ENCODE measurements around the gene CARS1.

- TF ChIP-seq, protein P1, sequence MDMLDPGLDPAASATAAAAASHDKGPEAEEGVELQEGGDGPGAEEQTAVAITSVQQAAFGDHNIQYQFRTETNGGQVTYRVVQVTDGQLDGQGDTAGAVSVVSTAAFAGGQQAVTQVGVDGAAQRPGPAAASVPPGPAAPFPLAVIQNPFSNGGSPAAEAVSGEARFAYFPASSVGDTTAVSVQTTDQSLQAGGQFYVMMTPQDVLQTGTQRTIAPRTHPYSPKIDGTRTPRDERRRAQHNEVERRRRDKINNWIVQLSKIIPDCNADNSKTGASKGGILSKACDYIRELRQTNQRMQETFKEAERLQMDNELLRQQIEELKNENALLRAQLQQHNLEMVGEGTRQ (IDR thresholded peaks at IDR 0.05; ENCODE audit: borderline replicate concordance, low read depth, low read length) = no peak
- TF ChIP-seq RCOR1 (IDR thresholded peaks at IDR 0.05; ENCODE audit: low read length) (no peak), SIN3A (IDR thresholded peaks at IDR 0.05; ENCODE audit: borderline replicate concordance, low read depth, low read length) (no peak), POLR2AphosphoS5 (IDR thresholded peaks at IDR 0.05; ENCODE audit: low read depth, low read length) (no peak), GATA2 (CRISPR knock-in tag; IDR thresholded peaks at IDR 0.05) (no peak), MAX (IDR thresholded peaks at IDR 0.05; ENCODE audit: low read depth) (no peak), TCF12 (IDR thresholded peaks at IDR 0.05) (no peak), PBX3 (IDR thresholded peaks at IDR 0.05) (no peak), ZBTB33 (IDR thresholded peaks at IDR 0.05; ENCODE audit: borderline replicate concordance, low read depth) (no peak), EP300 (IDR thresholded peaks at IDR 0.05; ENCODE audit: borderline replicate concordance in 1 of 2, low read depth in 1 of 2, low read length in 1 of 2) (no peak), TEAD4 (IDR thresholded peaks at IDR 0.05; ENCODE audit: borderline replicate concordance, insufficient read depth) (no peak), JUND (IDR thresholded peaks at IDR 0.05) (no peak)
- TF ChIP-seq, protein P2, sequence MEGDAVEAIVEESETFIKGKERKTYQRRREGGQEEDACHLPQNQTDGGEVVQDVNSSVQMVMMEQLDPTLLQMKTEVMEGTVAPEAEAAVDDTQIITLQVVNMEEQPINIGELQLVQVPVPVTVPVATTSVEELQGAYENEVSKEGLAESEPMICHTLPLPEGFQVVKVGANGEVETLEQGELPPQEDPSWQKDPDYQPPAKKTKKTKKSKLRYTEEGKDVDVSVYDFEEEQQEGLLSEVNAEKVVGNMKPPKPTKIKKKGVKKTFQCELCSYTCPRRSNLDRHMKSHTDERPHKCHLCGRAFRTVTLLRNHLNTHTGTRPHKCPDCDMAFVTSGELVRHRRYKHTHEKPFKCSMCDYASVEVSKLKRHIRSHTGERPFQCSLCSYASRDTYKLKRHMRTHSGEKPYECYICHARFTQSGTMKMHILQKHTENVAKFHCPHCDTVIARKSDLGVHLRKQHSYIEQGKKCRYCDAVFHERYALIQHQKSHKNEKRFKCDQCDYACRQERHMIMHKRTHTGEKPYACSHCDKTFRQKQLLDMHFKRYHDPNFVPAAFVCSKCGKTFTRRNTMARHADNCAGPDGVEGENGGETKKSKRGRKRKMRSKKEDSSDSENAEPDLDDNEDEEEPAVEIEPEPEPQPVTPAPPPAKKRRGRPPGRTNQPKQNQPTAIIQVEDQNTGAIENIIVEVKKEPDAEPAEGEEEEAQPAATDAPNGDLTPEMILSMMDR (IDR thresholded peaks at IDR 0.05) = no peak
Measured at GRCh38 chr11:2997406-2997805, 59.8 kb downstream of the CARS1 start.
